ENCODE measurements around the gene EIF3I. TPM values are rescaled to one million over a fixed set of nuclear protein-coding genes. Genes with fewer than 3 reads are reported as not detected.

Gene EIF3I
- polyA plus RNA-seq, 1 donor: 156 TPM

GRCh38 chr1:32234792-32235191, 12.6 kb downstream of the EIF3I start:
- no peaks in the 10 kb centered on the region for H3K9me3 ChIP-seq (ENCODE audit: control insufficient read depth, low read depth, low read length)
- H3K4me3 ChIP-seq (ENCODE audit: low read length): no peak overlapping the region
- no peaks in the 10 kb centered on the region for H3K4me1 ChIP-seq (ENCODE audit: control insufficient read depth, insufficient read depth, low read length)
- H3K27ac ChIP-seq (ENCODE audit: low read length): no peak overlapping the region
- no peak for DNase-seq
- peaks cover 19% of the 10 kb centered on the region for H3K36me3 ChIP-seq (ENCODE audit: control insufficient read depth, insufficient read depth, low read length)
- no peaks in the 10 kb centered on the region for H3K27me3 ChIP-seq (ENCODE audit: control insufficient read depth, insufficient read depth, low read length)
- WGBS (ENCODE audit: insufficient coverage, low lambda C conversion rate): no CpG with 5 or more reads among the region's 7 CpGs

GRCh38 chr1:32239337-32239736, 17.1 kb downstream of the EIF3I start:
- no peaks in the 10 kb centered on the region for H3K27me3 ChIP-seq (ENCODE audit: control insufficient read depth, insufficient read depth, low read length)
- no peak for DNase-seq
- H3K4me1 ChIP-seq (ENCODE audit: control insufficient read depth, insufficient read depth, low read length): peaks cover 13% of the 10 kb centered on the region
- no peak overlapping the region for H3K4me3 ChIP-seq (ENCODE audit: low read length)
- H3K27ac ChIP-seq (ENCODE audit: low read length): no peak overlapping the region
- H3K9me3 ChIP-seq (ENCODE audit: control insufficient read depth, low read depth, low read length): no peaks in the 10 kb centered on the region
- WGBS (ENCODE audit: insufficient coverage, low lambda C conversion rate): no CpG with 5 or more reads among the region's 4 CpGs
- H3K36me3 ChIP-seq (ENCODE audit: control insufficient read depth, insufficient read depth, low read length): no peaks in the 10 kb centered on the region

- H3K27ac ChIP-seq (ENCODE audit: low read length): peak overlapping the region; percentile 33
- DNase-seq: peak in 1 of 2 donors; percentile 32
- no peaks in the 10 kb centered on the region for H3K36me3 ChIP-seq (ENCODE audit: control insufficient read depth, insufficient read depth, low read length)
- no peaks in the 10 kb centered on the region for H3K27me3 ChIP-seq (ENCODE audit: control insufficient read depth, insufficient read depth, low read length)
- peak overlapping the region; percentile 58 for H3K4me3 ChIP-seq (ENCODE audit: low read length)
- WGBS (ENCODE audit: insufficient coverage, low lambda C conversion rate): no CpG with 5 or more reads among the region's 20 CpGs
- H3K4me1 ChIP-seq (ENCODE audit: control insufficient read depth, insufficient read depth, low read length): peaks cover 13% of the 10 kb centered on the region
- no peaks in the 10 kb centered on the region for H3K9me3 ChIP-seq (ENCODE audit: control insufficient read depth, low read depth, low read length)
Measured at GRCh38 chr1:32239790-32240139, 17.6 kb downstream of the EIF3I start.

GRCh38 chr1:32240140-32240951, 18.1 kb downstream of the EIF3I start:
- no peaks in the 10 kb centered on the region for H3K27me3 ChIP-seq (ENCODE audit: control insufficient read depth, insufficient read depth, low read length)
- no CpG with 5 or more reads among the region's 62 CpGs for WGBS (ENCODE audit: insufficient coverage, low lambda C conversion rate)
- peaks cover 13% of the 10 kb centered on the region for H3K4me1 ChIP-seq (ENCODE audit: control insufficient read depth, insufficient read depth, low read length)
- no peaks in the 10 kb centered on the region for H3K9me3 ChIP-seq (ENCODE audit: control insufficient read depth, low read depth, low read length)
- H3K27ac ChIP-seq (ENCODE audit: low read length): peak overlapping the region; percentile 33
- peak overlapping the region; percentile 58 for H3K4me3 ChIP-seq (ENCODE audit: low read length)
- peak in 1 of 2 donors; percentile 76 for DNase-seq
- no peaks in the 10 kb centered on the region for H3K36me3 ChIP-seq (ENCODE audit: control insufficient read depth, insufficient read depth, low read length)

- peak overlapping the region; percentile 58 for H3K4me3 ChIP-seq (ENCODE audit: low read length)
- peaks cover 13% of the 10 kb centered on the region for H3K4me1 ChIP-seq (ENCODE audit: control insufficient read depth, insufficient read depth, low read length)
- WGBS (ENCODE audit: insufficient coverage, low lambda C conversion rate): no CpG with 5 or more reads among the region's 55 CpGs
- H3K27ac ChIP-seq (ENCODE audit: low read length): peak overlapping the region; percentile 33
- no peaks in the 10 kb centered on the region for H3K36me3 ChIP-seq (ENCODE audit: control insufficient read depth, insufficient read depth, low read length)
- DNase-seq: peak; percentile 58 to 71
- no peaks in the 10 kb centered on the region for H3K27me3 ChIP-seq (ENCODE audit: control insufficient read depth, insufficient read depth, low read length)
- H3K9me3 ChIP-seq (ENCODE audit: control insufficient read depth, low read depth, low read length): no peaks in the 10 kb centered on the region
Measured at GRCh38 chr1:32241001-32241763, 19.0 kb downstream of the EIF3I start.

GRCh38 chr1:32242341-32242851, 20.2 kb downstream of the EIF3I start:
- 71% methylated on average over 1 of the region's 7 CpGs for WGBS (ENCODE audit: insufficient coverage, low lambda C conversion rate)

GRCh38 chr1:32246888-32247273, 24.7 kb downstream of the EIF3I start, which contains the start of gene FAM167B:
TSS of gene FAM167B (plus strand) at chr1:32247222. CDS start at chr1:32247422, 200 bp downstream.
- no peak within 1 kb of the TSS for H3K27ac ChIP-seq (ENCODE audit: low read length)
- peaks cover 22% of the 10 kb centered on the region for H3K4me1 ChIP-seq (ENCODE audit: control insufficient read depth, insufficient read depth, low read length)
- H3K4me3 ChIP-seq (ENCODE audit: low read length): no peak within 1 kb of the TSS
- H3K27me3 ChIP-seq (ENCODE audit: control insufficient read depth, insufficient read depth, low read length): no peaks in the 10 kb centered on the region
- DNase-seq: peak in 1 of 2 donors; percentile 20
- peaks cover 4% of the 10 kb centered on the region for H3K9me3 ChIP-seq (ENCODE audit: control insufficient read depth, low read depth, low read length)
- WGBS (ENCODE audit: insufficient coverage, low lambda C conversion rate): no CpG with 5 or more reads among the region's 3 CpGs
- no peaks in the 10 kb centered on the region for H3K36me3 ChIP-seq (ENCODE audit: control insufficient read depth, insufficient read depth, low read length)

More at GRCh38 chr1:32242341-32242851, 20.2 kb downstream of the EIF3I start:
- Histone ChIP-seq H3K9me3 (ENCODE audit: control insufficient read depth, low read depth, low read length) (no peaks in the 10 kb centered on the region), H3K27me3 (ENCODE audit: control insufficient read depth, insufficient read depth, low read length) (no peaks in the 10 kb centered on the region), H3K36me3 (ENCODE audit: control insufficient read depth, insufficient read depth, low read length) (no peaks in the 10 kb centered on the region), H3K4me1 (ENCODE audit: control insufficient read depth, insufficient read depth, low read length) (peaks cover 13% of the 10 kb centered on the region), H3K4me3 (ENCODE audit: low read length) (no peak overlapping the region), H3K27ac (ENCODE audit: low read length) (no peak overlapping the region)
- peak in 1 of 2 donors; percentile 15 for DNase-seq

GRCh38 chr1:32247452-32247851, 25.2 kb downstream of the EIF3I start:
- no peak for DNase-seq
- Histone ChIP-seq H3K9me3 (ENCODE audit: control insufficient read depth, low read depth, low read length) (peaks cover 4% of the 10 kb centered on the region), H3K27ac (ENCODE audit: low read length) (no peak overlapping the region), H3K4me3 (ENCODE audit: low read length) (no peak overlapping the region), H3K4me1 (ENCODE audit: control insufficient read depth, insufficient read depth, low read length) (peaks cover 22% of the 10 kb centered on the region), H3K36me3 (ENCODE audit: control insufficient read depth, insufficient read depth, low read length) (no peaks in the 10 kb centered on the region), H3K27me3 (ENCODE audit: control insufficient read depth, insufficient read depth, low read length) (no peaks in the 10 kb centered on the region)
- WGBS (ENCODE audit: insufficient coverage, low lambda C conversion rate): no CpG with 5 or more reads among the region's 12 CpGs

GRCh38 chr1:32247983-32248889, 26.0 kb downstream of the EIF3I start:
- H3K9me3 ChIP-seq (ENCODE audit: control insufficient read depth, low read depth, low read length): peaks cover 4% of the 10 kb centered on the region
- peak; percentile 71 to 72 for DNase-seq
- no peaks in the 10 kb centered on the region for H3K36me3 ChIP-seq (ENCODE audit: control insufficient read depth, insufficient read depth, low read length)
- no peak overlapping the region for H3K4me3 ChIP-seq (ENCODE audit: low read length)
- H3K4me1 ChIP-seq (ENCODE audit: control insufficient read depth, insufficient read depth, low read length): peaks cover 22% of the 10 kb centered on the region
- H3K27ac ChIP-seq (ENCODE audit: low read length): no peak overlapping the region
- no CpG with 5 or more reads among the region's 31 CpGs for WGBS (ENCODE audit: insufficient coverage, low lambda C conversion rate)
- H3K27me3 ChIP-seq (ENCODE audit: control insufficient read depth, insufficient read depth, low read length): no peaks in the 10 kb centered on the region

Data from large intestine (tissue), 3 donors.